MCF 10A (cell line): ENCODE results near the gene ARL6IP5. TPM values are rescaled to one million over a fixed set of nuclear protein-coding genes. Genes with fewer than 3 reads are reported as not detected.
A peak's percentile ranks its signal among the peaks of the same experiment; 100 is the strongest.

Experiments
- BruUV-seq: library from RNA; stranded (reverse); fragments of 400-500 nt; replicated peaks from 2 replicates; lab custom pipeline; 2021; lab: Mats Ljungman, UMichigan
- CTCF ChIA-PET: fragments of 300-600 bp; sonication (Branson Sonifier 250); formaldehyde crosslinking; extraction: SDS; loops from one replicate; lab custom pipeline; 2021; ENCODE audit warnings: antibody characterized with exemption, inconsistent platforms; lab: Yijun Ruan, JAX
- POLR2A ChIA-PET: fragments of 300-600, 350-650 bp; sonication (Branson Sonifier 250); formaldehyde crosslinking; extraction: SDS; loops from one replicate; lab custom pipeline; 2020; ENCODE audit warnings: antibody characterized with exemption, inconsistent platforms; lab: Yijun Ruan, JAX
- DNase-seq: peaks from one replicate; pipeline ENCODE4 v3.0.0-alpha.2; 2018; ENCODE audit not compliant: unreplicated experiment
- H3K27ac Mint-ChIP-seq: one replicate; pipeline ENCODE4 v1.8.0; 2022; ENCODE audit warnings: mild to moderate bottlenecking, low read depth, mixed read lengths; ENCODE audit not compliant: unreplicated experiment
- H3K27me3 Mint-ChIP-seq: one replicate; pipeline ENCODE4 v1.8.0; 2022; ENCODE audit warnings: mixed read lengths; ENCODE audit not compliant: insufficient read depth, unreplicated experiment
- H3K36me3 Mint-ChIP-seq: one replicate; pipeline ENCODE4 v1.8.0; 2022; ENCODE audit warnings: mild to moderate bottlenecking, moderate library complexity, mixed read lengths; ENCODE audit not compliant: insufficient read depth, unreplicated experiment
- H3K4me1 Mint-ChIP-seq: one replicate; pipeline ENCODE4 v1.8.0; 2022; ENCODE audit warnings: mixed read lengths; ENCODE audit not compliant: insufficient read depth, unreplicated experiment
- H3K4me3 Mint-ChIP-seq: one replicate; pipeline ENCODE4 v1.8.0; 2022; ENCODE audit warnings: mild to moderate bottlenecking, moderate library complexity, mixed read lengths; ENCODE audit not compliant: unreplicated experiment
- H3K9me3 Mint-ChIP-seq: one replicate; pipeline ENCODE4 v1.8.0; 2022; ENCODE audit warnings: mixed read lengths; ENCODE audit not compliant: unreplicated experiment
- CTCF ChIP-seq: fragments of 200-600 bp; IDR thresholded peaks from one replicate; pipeline ENCODE4 v1.8.0; 2022; ENCODE audit warnings: antibody characterized with exemption, mild to moderate bottlenecking; ENCODE audit not compliant: unreplicated experiment
- intact Hi-C: fragments of 100-400 bp; cut with micrococcal nuclease; formaldehyde crosslinking; loops from 2 replicates; pipeline ENCODE4 v1.14.1; 2022
- total RNA-seq: library from RNA; stranded (reverse); gene quantifications from 2 replicates; pipeline ENCODE4 v1.2.3, GENCODE V29; 2022

The ARL6IP5 gene
- total RNA-seq, 1 experiment from 2014 or later: 50.0 TPM

GRCh38 chr3:69051756-69052471, 32.8 kb upstream of the ARL6IP5 start, which contains the start of gene TMF1:
TMF1 (minus strand) TSS chr3:69052333; CDS start chr3:69052086, 247 bp downstream.
- BruUV-seq: TSS peak; percentile 40
- Mint-ChIP-seq H3K4me1 (peaks cover 20% of the 10 kb centered on the region), H3K27me3 (no peaks in the 10 kb centered on the region), H3K9me3 (no peaks in the 10 kb centered on the region), H3K27ac (peak within 1 kb of the TSS; percentile 95), H3K36me3 (peaks cover 38% of the 10 kb centered on the region), H3K4me3 (peak within 1 kb of the TSS; percentile 86)
- intact Hi-C loops: loop anchor here (1.0 kb wide), 1 partner anchor 32 kb away; the partner anchor contains the start of gene ARL6IP5
- POLR2A ChIA-PET: interaction anchor here (0.7 to 8.0 kb wide), 18 partner anchors 8 to 814 kb away, joined by 3 to 371 read pairs (median 6); partner anchors contain the start of genes ARL6IP5, EOGT and UBA3
- no peak for TF ChIP-seq CTCF
- CTCF ChIA-PET: interaction anchor here (1.0 to 1.5 kb wide), 4 partner anchors 27 to 53 kb away, joined by 3 to 4 read pairs (median 3); partner anchors contain the start of gene ARL6IP5
- peak; percentile 98 for DNase-seq

- Mint-ChIP-seq H3K27me3 (no peaks in the 10 kb centered on the region), H3K4me1 (peaks cover 16% of the 10 kb centered on the region), H3K27ac (peak overlapping the region; percentile 95), H3K9me3 (no peaks in the 10 kb centered on the region), H3K36me3 (peaks cover 32% of the 10 kb centered on the region), H3K4me3 (peak overlapping the region; percentile 86)
- intact Hi-C loops: loop anchor here (1.0 kb wide), 1 partner anchor 32 kb away; the partner anchor contains the start of gene ARL6IP5
- ChIA-PET CTCF (interaction anchor here (0.8 to 1.5 kb wide), 5 partner anchors 23 to 53 kb away, joined by 3 to 4 read pairs (median 3); partner anchors contain the start of gene ARL6IP5), POLR2A (interaction anchor here (0.6 to 8.0 kb wide), 18 partner anchors 8 to 814 kb away, joined by 3 to 371 read pairs (median 5); partner anchors contain the start of genes ARL6IP5, EOGT and UBA3)
- DNase-seq: no peak
- no peak for TF ChIP-seq CTCF
- BruUV-seq: TSS peak; percentile 98
These were observed 32.3 kb upstream of the ARL6IP5 start for GRCh38 chr3:69052472-69052898.

GRCh38 chr3:69058180-69058946, 26.4 kb upstream of the ARL6IP5 start:
- BruUV-seq: no TSS peak
- Mint-ChIP-seq H3K27ac (no peak overlapping the region), H3K4me1 (no peaks in the 10 kb centered on the region), H3K9me3 (no peaks in the 10 kb centered on the region), H3K36me3 (peaks cover 62% of the 10 kb centered on the region), H3K4me3 (no peak overlapping the region), H3K27me3 (no peaks in the 10 kb centered on the region)
- CTCF ChIA-PET: no interaction called here
- no peak for DNase-seq
- POLR2A ChIA-PET: interaction anchor here (1.6 to 1.9 kb wide), 3 partner anchors 20 to 28 kb away, joined by 3 to 7 read pairs (median 5); partner anchors contain the start of gene ARL6IP5
- intact Hi-C loops: no loop called here
- TF ChIP-seq CTCF: no peak

GRCh38 chr3:69058947-69059224, 25.9 kb upstream of the ARL6IP5 start:
- Mint-ChIP-seq H3K4me1 (no peaks in the 10 kb centered on the region), H3K9me3 (no peaks in the 10 kb centered on the region), H3K27me3 (no peaks in the 10 kb centered on the region), H3K36me3 (peaks cover 62% of the 10 kb centered on the region), H3K27ac (peak overlapping the region; percentile 9), H3K4me3 (no peak overlapping the region)
- ChIA-PET POLR2A (no interaction called here), CTCF (no interaction called here)
- BruUV-seq: no TSS peak
- DNase-seq: no peak
- intact Hi-C loops: no loop called here
- TF ChIP-seq CTCF: no peak
